SU-DHL-6 (cell line): Measurements from ENCODE around the gene SDC3.

Experiments
- H2AFZ ChIP-seq: fragments of 200-600 bp; sonication (generic); 2 replicates; pipeline ENCODE4 v1.6.1; 2014; ENCODE audit warnings: low read depth, mild to moderate bottlenecking, moderate library complexity, mixed read lengths, antibody characterized with exemption, low read length; ENCODE audit not compliant: severe bottlenecking
- H3F3A ChIP-seq: fragments of 200-600 bp; shearing (Covaris generic); 2 replicates; pipeline ENCODE4 v1.6.0; 2016; ENCODE audit warnings: antibody characterized with exemption, mild to moderate bottlenecking; ENCODE audit not compliant: insufficient read depth
- H3K27ac ChIP-seq: fragments of 200-600 bp; sonication (generic); 2 replicates; pipeline ENCODE4 v1.5.1; 2016; ENCODE audit warnings: low read depth, mild to moderate bottlenecking, low read length, moderate library complexity, mixed read lengths
- H3K27me3 ChIP-seq: fragments of 200-600 bp; sonication (generic), shearing (Covaris generic); 2 replicates; pipeline ENCODE4 v1.6.0; 2014; ENCODE audit warnings: mild to moderate bottlenecking, low read length
- H3K36me3 ChIP-seq: fragments of 200-600 bp; sonication (generic); 2 replicates; pipeline ENCODE4 v1.6.1; 2014; ENCODE audit warnings: mild to moderate bottlenecking, low read length, mixed read lengths
- H3K4me2 ChIP-seq: fragments of 300-600, 200-600 bp; shearing (Covaris generic), sonication (generic); 2 replicates; pipeline ENCODE4 v1.6.0; 2014; ENCODE audit warnings: low read length, low read depth, mild to moderate bottlenecking; ENCODE audit not compliant: poor library complexity, severe bottlenecking
- H3K4me3 ChIP-seq: fragments of 200-600 bp; sonication (generic); 2 replicates; pipeline ENCODE4 v1.5.1; 2014; ENCODE audit warnings: antibody characterized with exemption, low read length, mild to moderate bottlenecking, mixed read lengths; ENCODE audit not compliant: insufficient read depth, poor library complexity, severe bottlenecking
- H3K79me2 ChIP-seq: fragments of 200-600 bp; sonication (generic); 2 replicates; pipeline ENCODE4 v1.6.1; 2014; ENCODE audit warnings: mild to moderate bottlenecking, low read length, moderate library complexity; ENCODE audit not compliant: insufficient read depth
- H3K9ac ChIP-seq: fragments of 200-600 bp; sonication (generic); 2 replicates; pipeline ENCODE4 v1.7.0; 2014; ENCODE audit warnings: mild to moderate bottlenecking, low read length
- H3K9me2 ChIP-seq: fragments of 200-600 bp; sonication (generic); replicated peaks from 2 replicates; pipeline ENCODE4 v1.6.1; 2014; ENCODE audit warnings: low read length; ENCODE audit not compliant: insufficient read depth
- H3K9me3 ChIP-seq: fragments of 200-600 bp; sonication (generic); 2 replicates; pipeline ENCODE4 v1.6.1; 2014; ENCODE audit warnings: low read length, mixed read lengths; ENCODE audit not compliant: insufficient read depth
- H4K20me1 ChIP-seq: fragments of 200-600 bp; sonication (generic); 2 replicates; pipeline ENCODE4 v1.6.1; 2014; ENCODE audit warnings: low read depth, mild to moderate bottlenecking, antibody characterized with exemption, low read length, moderate library complexity, mixed read lengths
- EZH2phosphoT487 ChIP-seq: fragments of 200-600 bp; sonication (generic), shearing (Covaris generic); conservative IDR thresholded peaks from 2 replicates; pipeline ENCODE4 v1.6.1; 2018; ENCODE audit warnings: mild to moderate bottlenecking, antibody characterized with exemption, low read length, moderate library complexity, mixed read lengths
- TF ChIP-seq, protein P1 (sequence below): fragments of 200-600 bp; sonication (generic); IDR thresholded peaks from one replicate; pipeline ENCODE4 v1.5.1; 2017; ENCODE audit warnings: antibody characterized with exemption, mild to moderate bottlenecking, low read length, moderate library complexity; ENCODE audit not compliant: insufficient read depth, poor library complexity, severe bottlenecking

The SDC3 gene

DNA sequence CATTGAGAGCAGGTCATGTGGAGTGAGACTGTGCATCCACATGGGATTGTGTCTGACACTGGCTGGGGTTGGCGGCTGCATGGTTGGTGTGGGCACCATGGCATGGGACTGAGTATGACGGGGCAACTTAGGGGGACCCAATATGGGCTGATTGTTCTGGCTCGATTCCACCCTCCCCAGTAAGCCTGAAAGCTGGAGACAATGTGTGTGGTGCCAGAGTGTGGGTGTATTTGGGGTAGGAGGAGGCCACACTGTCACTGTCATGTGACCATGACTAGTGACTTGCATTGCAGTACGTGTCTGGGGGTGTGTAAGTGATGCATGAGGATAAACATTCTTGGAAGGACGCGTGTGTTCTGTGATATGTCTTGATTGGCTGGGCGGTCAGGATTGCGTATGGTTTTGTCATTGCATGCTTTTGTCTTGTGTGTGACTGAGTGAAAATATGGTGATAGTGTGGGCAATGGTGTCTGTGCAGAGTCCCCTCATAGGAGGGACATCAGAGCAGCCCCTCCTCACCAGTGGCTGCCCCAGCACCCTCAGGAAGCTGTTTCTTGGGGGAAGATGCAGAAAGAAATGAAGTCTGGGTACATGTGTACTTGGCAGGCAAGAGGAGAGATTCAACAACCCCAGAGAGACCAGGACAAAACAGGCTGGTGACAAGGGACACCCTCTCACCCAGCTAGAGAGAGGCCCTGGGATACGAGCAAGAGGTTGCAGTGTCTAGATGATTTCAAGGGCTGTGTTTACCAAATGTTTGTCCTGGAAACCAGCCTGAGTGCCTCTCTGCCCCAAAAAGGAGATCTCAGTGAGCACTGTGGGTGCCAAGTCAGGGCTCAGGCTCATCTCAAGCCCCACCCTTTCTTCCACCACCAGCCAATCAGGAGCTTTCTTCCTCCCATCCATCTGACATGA lies 36.3 kb downstream of the SDC3 start:
- H3F3A ChIP-seq, result no peaks in the 10 kb centered on the region
- no peak overlapping the region for H3K4me2 ChIP-seq
- H3K79me2 ChIP-seq, result no peaks in the 10 kb centered on the region
- no peaks in the 10 kb centered on the region for H3K36me3 ChIP-seq
- H3K27ac ChIP-seq, result no peak overlapping the region
- no peak overlapping the region for H2AFZ ChIP-seq
- no peaks in the 10 kb centered on the region for H4K20me1 ChIP-seq
- H3K9me3 ChIP-seq, result no peaks in the 10 kb centered on the region
- H3K27me3 ChIP-seq, result no peaks in the 10 kb centered on the region
- H3K4me3 ChIP-seq, result no peak overlapping the region
- H3K9me2 ChIP-seq, result no peaks in the 10 kb centered on the region
- TF ChIP-seq EZH2phosphoT487, result no peak
- TF ChIP-seq, protein P1, sequence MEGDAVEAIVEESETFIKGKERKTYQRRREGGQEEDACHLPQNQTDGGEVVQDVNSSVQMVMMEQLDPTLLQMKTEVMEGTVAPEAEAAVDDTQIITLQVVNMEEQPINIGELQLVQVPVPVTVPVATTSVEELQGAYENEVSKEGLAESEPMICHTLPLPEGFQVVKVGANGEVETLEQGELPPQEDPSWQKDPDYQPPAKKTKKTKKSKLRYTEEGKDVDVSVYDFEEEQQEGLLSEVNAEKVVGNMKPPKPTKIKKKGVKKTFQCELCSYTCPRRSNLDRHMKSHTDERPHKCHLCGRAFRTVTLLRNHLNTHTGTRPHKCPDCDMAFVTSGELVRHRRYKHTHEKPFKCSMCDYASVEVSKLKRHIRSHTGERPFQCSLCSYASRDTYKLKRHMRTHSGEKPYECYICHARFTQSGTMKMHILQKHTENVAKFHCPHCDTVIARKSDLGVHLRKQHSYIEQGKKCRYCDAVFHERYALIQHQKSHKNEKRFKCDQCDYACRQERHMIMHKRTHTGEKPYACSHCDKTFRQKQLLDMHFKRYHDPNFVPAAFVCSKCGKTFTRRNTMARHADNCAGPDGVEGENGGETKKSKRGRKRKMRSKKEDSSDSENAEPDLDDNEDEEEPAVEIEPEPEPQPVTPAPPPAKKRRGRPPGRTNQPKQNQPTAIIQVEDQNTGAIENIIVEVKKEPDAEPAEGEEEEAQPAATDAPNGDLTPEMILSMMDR, result no peak
- no peak overlapping the region for H3K9ac ChIP-seq

DNA sequence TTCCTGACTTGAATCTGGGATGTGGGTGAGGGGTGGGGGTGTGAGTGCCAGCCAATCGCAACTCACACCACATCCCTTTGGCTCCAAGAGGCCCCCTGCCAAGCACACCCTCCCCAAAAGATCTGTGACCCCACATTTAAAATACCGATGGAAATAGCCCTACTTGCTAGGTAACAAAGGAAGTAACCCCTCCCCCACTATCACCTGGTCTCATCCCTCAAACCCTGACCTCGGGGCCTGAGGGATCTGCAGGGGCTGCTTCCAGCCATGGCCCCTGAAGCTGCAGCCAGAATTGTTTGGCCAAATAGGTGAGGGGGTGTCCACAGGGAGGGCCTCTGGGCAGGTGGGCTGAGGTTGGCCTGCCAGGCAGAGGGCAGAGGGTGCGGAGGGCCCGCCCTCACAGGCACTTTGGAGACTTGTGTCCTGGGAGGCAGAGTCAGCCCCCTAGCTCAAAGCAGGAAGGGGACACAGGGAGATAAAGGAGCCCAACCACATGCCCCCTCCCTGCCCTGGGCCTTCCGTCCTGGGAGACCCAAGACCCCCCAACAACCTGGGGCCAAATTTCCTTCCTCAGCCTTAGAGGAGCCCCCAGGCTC lies 37.2 kb downstream of the SDC3 start:
- H3K9me3 ChIP-seq, result no peaks in the 10 kb centered on the region
- TF ChIP-seq EZH2phosphoT487, result no peak
- TF ChIP-seq, protein P1, result no peak
- no peaks in the 10 kb centered on the region for H4K20me1 ChIP-seq
- H3K36me3 ChIP-seq, result no peaks in the 10 kb centered on the region
- no peak overlapping the region for H2AFZ ChIP-seq
- H3K4me3 ChIP-seq, result no peak overlapping the region
- no peak overlapping the region for H3K4me2 ChIP-seq
- H3K27me3 ChIP-seq, result no peaks in the 10 kb centered on the region
- H3K9me2 ChIP-seq, result no peaks in the 10 kb centered on the region
- no peak overlapping the region for H3K27ac ChIP-seq
- H3F3A ChIP-seq, result no peaks in the 10 kb centered on the region
- H3K9ac ChIP-seq, result no peak overlapping the region
- H3K79me2 ChIP-seq, result no peaks in the 10 kb centered on the region

DNA sequence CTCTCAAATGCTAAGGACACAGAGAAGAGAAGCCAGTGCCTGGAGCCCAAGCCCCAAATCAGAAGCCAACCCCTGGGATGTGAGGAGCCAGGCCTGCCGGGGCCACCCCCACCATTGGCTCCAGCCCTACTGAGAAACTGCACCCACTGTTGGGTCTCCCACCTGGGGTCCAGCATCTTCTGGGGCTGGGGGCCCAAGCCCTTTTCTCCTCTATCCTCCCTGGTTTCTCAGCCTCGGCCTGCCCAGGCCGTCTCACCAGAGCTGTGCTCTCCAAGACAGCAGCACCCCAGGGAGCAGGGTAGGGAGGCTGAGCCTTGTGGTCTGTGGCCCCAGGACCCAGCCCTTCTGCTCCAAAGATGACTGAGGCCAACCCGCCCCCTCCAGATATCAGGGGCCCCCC lies 37.9 kb downstream of the SDC3 start:
- TF ChIP-seq, protein P1, result no peak
- no peak for TF ChIP-seq EZH2phosphoT487

More for the DNA sequence above, 37.9 kb downstream of the SDC3 start:
- H3K9me2 ChIP-seq, result no peaks in the 10 kb centered on the region
- H3K79me2 ChIP-seq, result no peaks in the 10 kb centered on the region
- H3F3A ChIP-seq, result no peaks in the 10 kb centered on the region
- no peaks in the 10 kb centered on the region for H3K36me3 ChIP-seq
- no peaks in the 10 kb centered on the region for H4K20me1 ChIP-seq
- H2AFZ ChIP-seq, result no peak overlapping the region
- no peaks in the 10 kb centered on the region for H3K9me3 ChIP-seq
- no peak overlapping the region for H3K27ac ChIP-seq
- H3K9ac ChIP-seq, result no peak overlapping the region
- no peak overlapping the region for H3K4me2 ChIP-seq
- no peak overlapping the region for H3K4me3 ChIP-seq
- H3K27me3 ChIP-seq, result no peaks in the 10 kb centered on the region
